Left renal cortex interstitium (tissue), 4 donors: Measurements from ENCODE around the gene EFNA2. TPM values are rescaled to one million over a fixed set of nuclear protein-coding genes. Genes with fewer than 3 reads are reported as not detected.

ENCODE experiments used
- DNase-seq, 4 donors: peaks; one replicate each; pipeline ENCODE4 v3.0.0-alpha.2; 2013; ENCODE audit warnings: low read depth in 4 of 4, low spot score in 2 of 4, missing footprints in 1 of 4
- polyA plus RNA-seq, 4 donors: library from polyadenylated mRNA; unstranded; fragments of 120-200 nt; gene quantifications; one replicate each; pipeline ENCODE4 v1.2.1, GENCODE V29; 2013; ENCODE audit not compliant: insufficient read length in 4 of 4

Gene EFNA2
- polyA plus RNA-seq, 4 donors: 1.8 to 5.8 (median 4.3) TPM

- no peak for DNase-seq
Measured at GRCh38 chr19:1343041-1343440, 57.4 kb downstream of the EFNA2 start.

- DNase-seq: no peak
Measured at GRCh38 chr19:1349211-1349610, 63.5 kb downstream of the EFNA2 start.

GRCh38 chr19:1350867-1351266 is 65.2 kb downstream of the EFNA2 start:
- no peak for DNase-seq

Other genes starting within 250 kb of the EFNA2 start
- gene ABCA7, start 245.8 kb upstream of the EFNA2 start, polyA plus RNA-seq: 10 to 100 TPM in 1 of 4 donors, 1 to 10 TPM in 3; 6.9 to 14.0 (median 8.5) TPM
- 10 to 100 TPM in 3 of 4 donors, 1 to 10 TPM in 1; 9.4 to 14.9 (median 12.2) TPM for gene ARHGAP45, start 218.7 kb upstream of the EFNA2 start, polyA plus RNA-seq
- gene POLR2E, start 190.5 kb upstream of the EFNA2 start, polyA plus RNA-seq: 100 to 1,000 TPM; 139 to 183 (median 154) TPM
- gene GPX4, start 181.9 kb upstream of the EFNA2 start, polyA plus RNA-seq: 100 to 1,000 TPM; 240 to 321 (median 259) TPM
- 10 to 100 TPM; 15.2 to 22.8 (median 20.1) TPM for gene SBNO2, start 111.6 kb upstream of the EFNA2 start, polyA plus RNA-seq
- 10 to 100 TPM; 59.1 to 64.4 (median 61.9) TPM for gene STK11, start 80.1 kb upstream of the EFNA2 start, polyA plus RNA-seq
- 1 to 10 TPM; 1.1 to 5.9 (median 3.5) TPM for gene CBARP, start 47.9 kb upstream of the EFNA2 start, polyA plus RNA-seq
- 100 to 1,000 TPM in 3 of 4 donors, 10 to 100 TPM in 1; 83.4 to 185 (median 127) TPM for gene ATP5F1D, start 44.1 kb upstream of the EFNA2 start, polyA plus RNA-seq
- gene MIDN, start 37.3 kb upstream of the EFNA2 start, polyA plus RNA-seq: 10 to 100 TPM; 39.9 to 83.0 (median 65.7) TPM
- 1,000 to 10,000 TPM in 1 of 4 donors, 100 to 1,000 TPM in 3; 787 to 1,013 (median 826) TPM for gene CIRBP, start 16.5 kb upstream of the EFNA2 start, polyA plus RNA-seq
- gene FAM174C, start 10.3 kb upstream of the EFNA2 start, polyA plus RNA-seq: 10 to 100 TPM; 13.3 to 30.9 (median 26.1) TPM
- gene NDUFS7, start 98.0 kb downstream of the EFNA2 start, polyA plus RNA-seq: 10 to 100 TPM; 43.6 to 99.1 (median 85.1) TPM
- 10 to 100 TPM; 24.4 to 44.5 (median 40.2) TPM for gene GAMT, start 115.7 kb downstream of the EFNA2 start, polyA plus RNA-seq
- gene DAZAP1, start 121.7 kb downstream of the EFNA2 start, polyA plus RNA-seq: 100 to 1,000 TPM in 2 of 4 donors, 10 to 100 TPM in 2; 67.1 to 110 (median 95.0) TPM
- gene RPS15, start 152.5 kb downstream of the EFNA2 start, polyA plus RNA-seq: 1,000 to 10,000 TPM in 1 of 4 donors, 100 to 1,000 TPM in 3; 623 to 1,048 (median 767) TPM
- gene APC2, start 164.2 kb downstream of the EFNA2 start, polyA plus RNA-seq: 1 to 10 TPM; 1.1 to 2.0 (median 1.8) TPM
- gene C19orf25, start 193.3 kb downstream of the EFNA2 start, polyA plus RNA-seq: 10 to 100 TPM; 17.1 to 38.3 (median 33.1) TPM
- 10 to 100 TPM in 1 of 4 donors, 1 to 10 TPM in 3; 3.5 to 11.6 (median 7.4) TPM for gene PCSK4, start 204.5 kb downstream of the EFNA2 start, polyA plus RNA-seq
- 10 to 100 TPM; 12.5 to 24.8 (median 18.2) TPM for gene REEP6, start 205.3 kb downstream of the EFNA2 start, polyA plus RNA-seq
- gene ADAMTSL5, start 227.1 kb downstream of the EFNA2 start, polyA plus RNA-seq: 1 to 10 TPM in 1 of 4 donors, under 1 TPM in 3; 0.23 to 1.2 (median 0.92) TPM
- under 1 TPM; 0.06 to 0.46 (median 0.43) TPM for gene PLK5, start 238.2 kb downstream of the EFNA2 start, polyA plus RNA-seq